Adrenal gland (tissue), 5 donors: ENCODE results near the gene PCYOX1L.

Source experiments
- CTCF ChIP-seq, 6 experiments: fragments of 450-650 bp in 4 of 6; fragments of 200-600 bp in 2 of 6; sonication (generic) in 1 of 6; IDR thresholded peaks; 1 replicate in 5 of 6; 2 replicates in 1 of 6; pipeline versions ENCODE4 v1.5.1 to v1.8.0; 2016 to 2021; ENCODE audit warnings: antibody characterized with exemption in 6 of 6, mild to moderate bottlenecking in 2 of 6, moderate library complexity in 1 of 6
- POLR2A ChIP-seq, 2 donors: fragments of 450-650 bp; IDR thresholded peaks; one replicate each; pipeline ENCODE4 v1.6.1; 2017; ENCODE audit warnings: antibody characterized with exemption in 2 of 2, mild to moderate bottlenecking in 2 of 2, moderate library complexity in 1 of 2
- donor health status: DM: no; HTN: no; CAD: no.

- TF ChIP-seq POLR2A (IDR thresholded peaks at IDR 0.05), result no peak
- TF ChIP-seq CTCF (IDR thresholded peaks at IDR 0.05), result no peak
Observed at GRCh38 chr5:149378241-149378820, 20.5 kb downstream of the PCYOX1L start.
